ENCODE data around the gene MARK4.

The MARK4 gene

GRCh38 chr19:45342911-45343310 lies 91.8 kb downstream of the MARK4 start:
- no peak for DNase-seq

GRCh38 chr19:45344621-45345505 lies 93.8 kb downstream of the MARK4 start:
- DNase-seq: no peak

GRCh38 chr19:45345506-45345860 lies 94.4 kb downstream of the MARK4 start:
- no peak for DNase-seq

- DNase-seq: no peak
Observed at GRCh38 chr19:45346449-45346848, 95.4 kb downstream of the MARK4 start.

- no peak for DNase-seq
Observed at GRCh38 chr19:45347570-45348366, 96.7 kb downstream of the MARK4 start.

- DNase-seq: no peak
Observed at GRCh38 chr19:45348367-45349125, 97.5 kb downstream of the MARK4 start.

- no peak for DNase-seq
Observed at GRCh38 chr19:45349126-45349415, 98.0 kb downstream of the MARK4 start.

GRCh38 chr19:45349430-45349941 lies 98.4 kb downstream of the MARK4 start:
- no peak for DNase-seq

GRCh38 chr19:45350477-45351058 lies 99.5 kb downstream of the MARK4 start:
- DNase-seq: no peak

GRCh38 chr19:45351401-45351952 lies 100.4 kb downstream of the MARK4 start:
- no peak for DNase-seq

GRCh38 chr19:45352062-45352461 lies 101.0 kb downstream of the MARK4 start:
- DNase-seq: no peak

- DNase-seq: no peak
Observed at GRCh38 chr19:45352471-45352870, 101.4 kb downstream of the MARK4 start.

GRCh38 chr19:45352914-45353796 lies 102.1 kb downstream of the MARK4 start:
- no peak for DNase-seq

GRCh38 chr19:45354241-45354842 lies 103.3 kb downstream of the MARK4 start:
- no peak for DNase-seq
